Trophoblast cell (in vitro differentiated cells and primary cell): ENCODE results near the gene LAMA5.

Source experiments
- DNase-seq, 2 donors: peaks; one replicate each; pipeline ENCODE4 v3.0.0-alpha.2; 2016
- H2AFZ ChIP-seq: 2 replicates; pipeline ENCODE4 v1.6.1; 2013; ENCODE audit warnings: low read length, moderate library complexity, mild to moderate bottlenecking; ENCODE audit not compliant: insufficient read depth, poor library complexity
- H2AK5ac ChIP-seq: 2 replicates; pipeline ENCODE4 v1.6.1; 2013; ENCODE audit warnings: mild to moderate bottlenecking, low read length
- H2BK120ac ChIP-seq: 2 replicates; pipeline ENCODE4 v1.6.1; 2013; ENCODE audit warnings: low read length, mild to moderate bottlenecking, moderate library complexity; ENCODE audit not compliant: insufficient read depth, poor library complexity
- H2BK12ac ChIP-seq: 2 replicates; pipeline ENCODE4 v1.6.1; 2013; ENCODE audit warnings: mild to moderate bottlenecking, low read length, moderate library complexity
- H2BK5ac ChIP-seq: 2 replicates; pipeline ENCODE4 v1.6.1; 2013; ENCODE audit warnings: low read length, low read depth, moderate library complexity, mild to moderate bottlenecking; ENCODE audit not compliant: poor library complexity
- H3K14ac ChIP-seq: 2 replicates; pipeline ENCODE4 v1.6.1; 2013; ENCODE audit warnings: mild to moderate bottlenecking, low read length
- H3K18ac ChIP-seq: 2 replicates; pipeline ENCODE4 v1.6.1; 2013; ENCODE audit warnings: mild to moderate bottlenecking, low read length
- H3K23ac ChIP-seq: 2 replicates; pipeline ENCODE4 v1.6.1; 2013; ENCODE audit warnings: low read length
- H3K27ac ChIP-seq: 2 replicates; pipeline ENCODE4 v1.5.1; 2013; ENCODE audit warnings: low read depth, mild to moderate bottlenecking, inconsistent platforms, low read length, moderate library complexity
- H3K27me3 ChIP-seq: 2 replicates; pipeline ENCODE4 v1.6.1; 2013; ENCODE audit warnings: inconsistent platforms, mild to moderate bottlenecking, low read length, moderate library complexity; ENCODE audit not compliant: insufficient read depth
- H3K36me3 ChIP-seq, 2 experiments: 1 replicate in 1 of 2; 2 replicates in 1 of 2; pipeline ENCODE4 v1.6.1; 2013; ENCODE audit warnings: low read length in 2 of 2, mild to moderate bottlenecking in 2 of 2, moderate library complexity in 1 of 2; ENCODE audit not compliant: insufficient read depth in 2 of 2, control insufficient read depth in 1 of 2
- H3K4ac ChIP-seq: 2 replicates; pipeline ENCODE4 v1.6.1; 2013; ENCODE audit warnings: low read depth, mild to moderate bottlenecking, low read length, moderate library complexity
- H3K4me1 ChIP-seq, 2 experiments: 1 replicate in 1 of 2; 2 replicates in 1 of 2; pipeline ENCODE4 v1.6.1; 2013; ENCODE audit warnings: low read length in 2 of 2, mild to moderate bottlenecking in 2 of 2, moderate library complexity in 1 of 2; ENCODE audit not compliant: insufficient read depth in 2 of 2, control insufficient read depth in 1 of 2
- H3K4me2 ChIP-seq: 2 replicates; pipeline ENCODE4 v1.6.1; 2013; ENCODE audit warnings: inconsistent platforms, mild to moderate bottlenecking, low read length, moderate library complexity
- H3K4me3 ChIP-seq: 2 replicates; pipeline ENCODE4 v1.5.1; 2013; ENCODE audit warnings: mild to moderate bottlenecking, low read depth, low read length, inconsistent platforms
- H3K79me1 ChIP-seq: one replicate; pipeline ENCODE4 v1.6.1; 2013; ENCODE audit warnings: low read length
- H3K79me2 ChIP-seq: 2 replicates; pipeline ENCODE4 v1.6.1; 2013; ENCODE audit warnings: low read length, mild to moderate bottlenecking; ENCODE audit not compliant: control insufficient read depth, insufficient read depth, poor library complexity
- H3K9ac ChIP-seq: 2 replicates; pipeline ENCODE4 v1.6.1; 2013; ENCODE audit warnings: mild to moderate bottlenecking, low read length
- H3K9me3 ChIP-seq: 2 replicates; pipeline ENCODE4 v1.6.1; 2013; ENCODE audit warnings: low read depth, mild to moderate bottlenecking, control low read depth, inconsistent platforms, low read length; ENCODE audit not compliant: insufficient read depth
- H4K12ac ChIP-seq: 2 replicates; pipeline ENCODE4 v1.6.1; 2013; ENCODE audit warnings: low read depth, mild to moderate bottlenecking, low read length, moderate library complexity
- H4K8ac ChIP-seq: 2 replicates; pipeline ENCODE4 v1.6.1; 2013; ENCODE audit warnings: low read depth, mild to moderate bottlenecking, low read length, moderate library complexity
- H4K91ac ChIP-seq: one replicate; pipeline ENCODE4 v1.6.1; 2013; ENCODE audit warnings: low read depth, mild to moderate bottlenecking, low read length, moderate library complexity
- WGBS: extraction: QIAGEN DNeasy Blood & Tissue Kit; methylation state at CpG from one replicate; pipeline ENCODE4 v1.1.7; 2013; ENCODE audit warnings: missing lambda C conversion rate; ENCODE audit not compliant: insufficient read length, insufficient coverage; ENCODE audit errors: extremely low coverage; 5-methylcytosine and 5-hydroxymethylcytosine counted together

The LAMA5 gene

DNA sequence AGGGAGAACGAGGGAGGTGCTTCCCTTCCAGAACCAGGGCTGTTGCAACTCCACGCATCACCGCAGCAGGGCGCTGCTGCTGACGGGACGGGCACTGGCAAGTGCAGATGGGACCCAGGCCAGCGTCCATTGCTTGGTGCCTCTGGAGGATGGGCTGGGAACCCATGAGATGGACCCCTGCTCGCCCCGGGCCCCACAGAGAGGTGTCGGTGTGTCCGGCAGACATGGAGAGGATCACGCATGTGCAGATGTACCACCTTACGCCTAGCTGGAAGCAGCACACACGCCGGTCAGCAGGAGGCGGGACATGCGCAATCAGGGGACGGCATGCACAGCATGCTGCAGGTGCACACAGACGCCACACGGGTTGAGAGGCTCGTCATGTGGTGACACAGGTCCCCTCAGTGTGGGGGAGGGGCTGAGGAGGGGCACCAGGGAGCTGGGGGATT is 34.2 kb upstream of the LAMA5 start:
- Histone ChIP-seq H3K9me3 (peaks cover 10% of the 10 kb centered on the region), H3K14ac (no peak overlapping the region), H3K27me3 (no peaks in the 10 kb centered on the region)

DNA sequence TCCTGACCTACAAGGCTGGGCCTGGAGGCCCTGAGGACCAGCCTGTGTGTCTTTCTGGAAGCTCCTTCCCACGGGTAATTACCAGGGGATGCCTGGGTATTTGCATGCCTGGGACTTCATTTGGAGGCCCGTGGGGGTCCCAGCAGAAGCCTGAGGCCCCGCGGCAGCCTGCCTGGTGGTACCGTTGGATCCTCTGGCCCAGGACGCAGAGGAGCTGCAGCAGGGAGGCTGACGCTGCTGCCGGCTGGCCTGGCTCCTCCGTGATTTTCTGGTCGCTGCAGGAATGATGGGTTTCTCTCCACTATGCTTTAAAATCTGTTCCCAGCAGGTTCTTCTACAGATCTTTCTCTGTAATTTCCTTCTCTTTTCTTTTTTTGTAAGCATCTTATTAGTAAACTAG is 33.4 kb upstream of the LAMA5 start:
- Histone ChIP-seq H2AFZ (no peak overlapping the region), H3K23ac (no peak overlapping the region), H3K79me1 (no peaks in the 10 kb centered on the region), H2BK120ac (no peak overlapping the region), H3K14ac (no peak overlapping the region), H3K4me2 (no peak overlapping the region), H3K36me3 (peaks cover 5 to 10% of the 10 kb centered on the region in 2 experiments), H2AK5ac (no peak overlapping the region), H3K4me3 (no peak overlapping the region), H4K8ac (no peak overlapping the region), H3K4me1 (no peaks in the 10 kb centered on the region), H3K27me3 (no peaks in the 10 kb centered on the region), H4K12ac (no peak overlapping the region), H3K27ac (no peak overlapping the region), H3K18ac (no peak overlapping the region), H2BK5ac (no peak overlapping the region), H3K79me2 (no peaks in the 10 kb centered on the region), H3K9me3 (peaks cover 10% of the 10 kb centered on the region), H3K4ac (no peak overlapping the region), H4K91ac (no peak overlapping the region), H2BK12ac (no peak overlapping the region), H3K9ac (no peak overlapping the region)
- no peak for DNase-seq
- no CpG with 5 or more reads among the region's 10 CpGs for WGBS

More for the DNA sequence above, 34.2 kb upstream of the LAMA5 start:
- H2BK12ac ChIP-seq: no peak overlapping the region
- DNase-seq: peak in 1 of 2 donors; percentile 47
- peaks cover under 1 to 6% of the 10 kb centered on the region in 2 experiments for H3K4me1 ChIP-seq
- no peak overlapping the region for H2BK5ac ChIP-seq
- no peak overlapping the region for H2BK120ac ChIP-seq
- H3K23ac ChIP-seq: no peak overlapping the region
- H4K91ac ChIP-seq: no peak overlapping the region
- H3K18ac ChIP-seq: no peak overlapping the region
- peaks cover 5 to 7% of the 10 kb centered on the region in 2 experiments for H3K36me3 ChIP-seq
- no peaks in the 10 kb centered on the region for H3K79me1 ChIP-seq
- no peak overlapping the region for H3K4ac ChIP-seq
- no peak overlapping the region for H3K9ac ChIP-seq
- no peak overlapping the region for H4K8ac ChIP-seq
- no CpG with 5 or more reads among the region's 21 CpGs for WGBS
- no peak overlapping the region for H2AK5ac ChIP-seq
- H3K27ac ChIP-seq: no peak overlapping the region
- no peak overlapping the region for H4K12ac ChIP-seq
- no peaks in the 10 kb centered on the region for H3K79me2 ChIP-seq
- no peak overlapping the region for H2AFZ ChIP-seq
- H3K4me3 ChIP-seq: no peak overlapping the region
- H3K4me2 ChIP-seq: no peak overlapping the region

DNA sequence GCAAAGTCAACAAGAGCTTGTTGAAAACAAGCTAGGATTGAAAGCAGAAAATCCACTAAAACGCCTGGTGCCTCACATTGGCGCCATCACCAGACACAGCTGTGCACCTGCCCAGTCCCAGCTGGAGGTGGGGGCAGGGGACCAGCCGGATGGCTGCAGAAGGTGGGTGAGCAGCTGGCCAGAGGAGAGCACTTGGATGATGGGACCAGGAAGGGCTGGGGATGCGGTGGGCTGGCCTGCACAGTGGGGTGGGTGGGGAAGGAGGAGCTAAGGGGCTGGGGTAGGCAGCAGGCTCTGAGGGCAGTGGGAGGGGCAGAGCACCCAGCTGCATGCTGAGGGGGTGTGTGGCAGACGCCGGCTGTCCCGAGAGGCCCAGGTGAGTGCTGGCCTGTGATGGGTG is 32.9 kb upstream of the LAMA5 start:
- H3K4ac ChIP-seq: no peak overlapping the region
- H3K79me2 ChIP-seq: no peaks in the 10 kb centered on the region
- no peak overlapping the region for H2BK5ac ChIP-seq
- H3K9me3 ChIP-seq: peaks cover 10% of the 10 kb centered on the region
- no peak overlapping the region for H4K91ac ChIP-seq
- H3K4me2 ChIP-seq: no peak overlapping the region
- DNase-seq: no peak
- H4K8ac ChIP-seq: no peak overlapping the region
- peaks cover 5 to 10% of the 10 kb centered on the region in 2 experiments for H3K36me3 ChIP-seq
- H3K27ac ChIP-seq: no peak overlapping the region
- H3K4me1 ChIP-seq: no peaks in the 10 kb centered on the region
- no peak overlapping the region for H3K4me3 ChIP-seq
- H4K12ac ChIP-seq: no peak overlapping the region
- H2BK120ac ChIP-seq: no peak overlapping the region
- no peak overlapping the region for H3K14ac ChIP-seq
- no peak overlapping the region for H3K18ac ChIP-seq
- no peak overlapping the region for H2AK5ac ChIP-seq
- H3K9ac ChIP-seq: no peak overlapping the region
- no CpG with 5 or more reads among the region's 7 CpGs for WGBS
- no peaks in the 10 kb centered on the region for H3K79me1 ChIP-seq
- no peak overlapping the region for H2AFZ ChIP-seq
- no peak overlapping the region for H2BK12ac ChIP-seq
- H3K23ac ChIP-seq: no peak overlapping the region
- no peaks in the 10 kb centered on the region for H3K27me3 ChIP-seq

DNA sequence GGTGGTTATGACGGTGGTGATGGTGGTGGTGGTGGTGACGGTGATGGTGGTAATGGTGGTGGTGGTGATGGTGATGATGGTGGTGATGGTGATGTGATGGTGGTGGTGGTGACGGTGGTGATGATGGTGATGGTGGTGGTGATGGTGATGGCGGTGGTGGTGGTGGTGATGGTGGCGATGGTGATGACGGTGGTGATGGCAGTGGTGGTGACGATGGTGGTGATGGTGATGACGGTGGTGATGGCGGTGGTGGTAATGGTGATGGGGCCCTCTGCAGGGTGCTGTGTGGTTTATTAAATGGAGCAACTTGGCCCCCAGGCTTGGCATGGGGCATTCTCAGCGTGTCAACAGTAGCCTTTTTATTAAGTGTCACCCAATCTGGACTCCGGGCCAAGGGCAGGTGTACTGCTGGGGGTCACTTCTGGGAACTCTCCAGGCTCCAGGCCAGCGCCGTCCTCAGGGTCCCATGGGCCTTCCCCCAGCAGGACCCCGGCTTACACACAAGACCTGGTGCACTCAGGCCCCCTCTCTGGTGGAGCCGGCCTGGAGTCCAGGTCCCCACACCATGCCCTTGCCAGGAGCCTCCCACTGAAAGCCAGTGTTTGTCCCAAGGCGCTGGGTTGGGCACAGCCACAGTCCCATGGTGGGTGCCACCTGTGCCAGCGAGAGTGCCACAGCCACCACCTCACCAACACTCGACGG is 31.2 kb upstream of the LAMA5 start:
- peaks cover 18 to 24% of the 10 kb centered on the region in 2 experiments for H3K36me3 ChIP-seq
- WGBS: no CpG with 5 or more reads among the region's 19 CpGs

More for the DNA sequence above, 31.2 kb upstream of the LAMA5 start:
- H4K8ac ChIP-seq: no peak overlapping the region
- H4K91ac ChIP-seq: no peak overlapping the region
- H3K4me2 ChIP-seq: no peak overlapping the region
- no peak overlapping the region for H3K23ac ChIP-seq
- H2AK5ac ChIP-seq: no peak overlapping the region
- H2BK120ac ChIP-seq: no peak overlapping the region
- peaks cover 8% of the 10 kb centered on the region for H3K9me3 ChIP-seq
- no peak overlapping the region for H3K4ac ChIP-seq
- H3K9ac ChIP-seq: no peak overlapping the region
- no peaks in the 10 kb centered on the region for H3K27me3 ChIP-seq
- no peak for DNase-seq
- no peaks in the 10 kb centered on the region for H3K79me1 ChIP-seq
- H2AFZ ChIP-seq: no peak overlapping the region
- no peak overlapping the region for H3K27ac ChIP-seq
- no peak overlapping the region for H4K12ac ChIP-seq
- H3K14ac ChIP-seq: no peak overlapping the region
- no peak overlapping the region for H3K18ac ChIP-seq
- no peak overlapping the region for H2BK12ac ChIP-seq
- no peak overlapping the region for H3K4me3 ChIP-seq
- H2BK5ac ChIP-seq: no peak overlapping the region
- H3K79me2 ChIP-seq: no peaks in the 10 kb centered on the region
- no peaks in the 10 kb centered on the region for H3K4me1 ChIP-seq
